Measurements from ENCODE around the gene OTX1. TPM values are rescaled to one million over a fixed set of nuclear protein-coding genes. Genes with fewer than 3 reads are reported as not detected.
A peak's percentile ranks its signal among the peaks of the same experiment; 100 is the strongest.

OTX1 gene
- total and polyA plus RNA-seq, 9 of the 15 experiments (the other 6 are each of a cell fraction or from before 2014, with no cell fraction given): 0.18 to 7.1 (median 0.58) TPM

GRCh38 chr2:63012541-63012940 lies 38.1 kb upstream of the OTX1 start (continued):
- TF ChIP-seq MED1 (CRISPR knock-in tag; IDR thresholded peaks at IDR 0.05; ENCODE audit: borderline replicate concordance): no peak

GRCh38 chr2:63013438-63013837 lies 37.2 kb upstream of the OTX1 start:
- H3K79me2 ChIP-seq (ENCODE audit: control insufficient read depth, insufficient read depth, low read length): no peaks in the 10 kb centered on the region
- no peaks in the 10 kb centered on the region for H3K9me1 ChIP-seq (ENCODE audit: control insufficient read depth, insufficient read depth, low read length)
- in situ Hi-C loops (cut with MboI): no loop called here
- no peak for DNase-seq (ENCODE audit: extremely low read depth in 1 of 4, low spot score in 3 of 4)
- no peaks in the 10 kb centered on the region for H3K27me3 ChIP-seq (ENCODE audit: control insufficient read depth in 2 of 2, insufficient read depth in 2 of 2, low read length in 2 of 2)
- H4K20me1 ChIP-seq (replicated peaks; ENCODE audit: control insufficient read depth, insufficient read depth, low read length): no peaks in the 10 kb centered on the region
- H3K36me3 ChIP-seq (ENCODE audit: control insufficient read depth, insufficient read depth, low read length): no peaks in the 10 kb centered on the region
- ChIA-PET CTCF (ENCODE audit: low intra/inter-chr PET ratio) (no interaction called here), POLR2A (no interaction called here)
- intact Hi-C loops (cut with micrococcal nuclease): no loop called here
- H3K27ac ChIP-seq (ENCODE audit: extremely low read depth, low read depth, low read length): no peak overlapping the region
- no TSS peak for BruUV-seq (replicated peaks)
- no peaks in the 10 kb centered on the region for H3K9me3 ChIP-seq (replicated peaks; ENCODE audit: control insufficient read depth, insufficient read depth, low read depth, low read length)
- TF ChIP-seq GTF2A2 (tag; IDR thresholded peaks at IDR 0.05) (no peak), ZBTB2 (IDR thresholded peaks at IDR 0.05) (no peak), TAF15 (IDR thresholded peaks at IDR 0.05; ENCODE audit: low read depth, low read length) (no peak), DEAF1 (CRISPR knock-in tag; IDR thresholded peaks at IDR 0.05) (no peak), PHTF2 (CRISPR knock-in tag; IDR thresholded peaks at IDR 0.05) (no peak), ZNF311 (CRISPR knock-in tag; IDR thresholded peaks at IDR 0.05) (no peak), SIX5 (IDR thresholded peaks at IDR 0.05; ENCODE audit: borderline replicate concordance in 1 of 2, insufficient read depth in 1 of 2, low read depth in 1 of 2, low read length in 2 of 2) (no peak), SREBF2 (CRISPR knock-in tag; IDR thresholded peaks at IDR 0.05) (no peak), VEZF1 (CRISPR knock-in tag; IDR thresholded peaks at IDR 0.05) (no peak), NR0B1 (IDR thresholded peaks at IDR 0.05; ENCODE audit: partially characterized antibody) (no peak), CTBP1 (IDR thresholded peaks at IDR 0.05; ENCODE audit: borderline replicate concordance) (no peak), HBP1 (CRISPR knock-in tag; IDR thresholded peaks at IDR 0.05) (no peak)
- WGBS (ENCODE audit: insufficient coverage, low coverage, missing lambda C conversion rate): 87% methylated on average over 8 of the region's 8 CpGs
- no peak for ATAC-seq
- no peak overlapping the region for H3K4me2 ChIP-seq (ENCODE audit: insufficient read depth, low read length)
- H3K4me3 ChIP-seq: no peak overlapping the region
- no peak overlapping the region for H3K9ac ChIP-seq (ENCODE audit: insufficient read depth in 1 of 2, low read depth in 2 of 2, low read length in 2 of 2)
- FAIRE-seq: peak; percentile 37
- H3K4me1 ChIP-seq (replicated peaks in 1 of 2; ENCODE audit: control insufficient read depth in 2 of 2, insufficient read depth in 2 of 2, low read length in 2 of 2): no peaks in the 10 kb centered on the region
- H2AFZ ChIP-seq (ENCODE audit: low read depth, low read length): no peak overlapping the region
